ENCODE measurements around the gene MOGAT1. TPM values are rescaled to one million over a fixed set of nuclear protein-coding genes. Genes with fewer than 3 reads are reported as not detected.

Gene MOGAT1
- total RNA-seq, 4 donors from 2014 or later: not detected

DNA sequence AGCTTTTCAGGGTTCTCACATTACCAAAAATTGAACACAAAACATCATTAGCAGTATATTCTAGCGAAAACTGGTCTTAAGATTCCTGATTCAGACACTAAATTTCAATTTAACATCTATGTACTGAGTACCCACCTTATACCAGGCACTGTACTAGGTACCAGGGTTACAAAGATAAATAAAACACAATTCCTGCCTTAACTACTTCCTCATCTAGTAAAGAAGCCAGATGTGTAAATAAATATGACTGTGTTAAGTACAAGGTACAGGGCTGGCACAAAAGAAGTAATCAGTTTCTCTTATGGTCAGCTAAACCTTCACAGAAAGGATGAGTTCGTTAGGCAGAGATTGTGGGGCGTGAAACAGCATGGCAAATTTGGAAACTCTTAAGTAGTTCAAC is 21.7 kb upstream of the MOGAT1 start:
- WGBS: 94% methylated on average over 3 of the region's 3 CpGs
- no peaks in the 10 kb centered on the region for H3K27me3 ChIP-seq
- H3K27ac ChIP-seq: no peak overlapping the region
- no peaks in the 10 kb centered on the region for H3K9me3 ChIP-seq
- H3K4me1 ChIP-seq: peaks cover 34% of the 10 kb centered on the region
- H3K4me3 ChIP-seq: no peak overlapping the region
- no peak for TF ChIP-seq EP300 (IDR thresholded peaks at IDR 0.05)
- TF ChIP-seq POLR2AphosphoS5 (IDR thresholded peaks at IDR 0.05): no peak
- no peak for TF ChIP-seq CTCF (IDR thresholded peaks at IDR 0.05)
- TF ChIP-seq POLR2A (IDR thresholded peaks at IDR 0.05): no peak
- no peak for DNase-seq (ENCODE audit: low spot score in 2 of 2)
- peaks cover 20% of the 10 kb centered on the region for H3K36me3 ChIP-seq

DNA sequence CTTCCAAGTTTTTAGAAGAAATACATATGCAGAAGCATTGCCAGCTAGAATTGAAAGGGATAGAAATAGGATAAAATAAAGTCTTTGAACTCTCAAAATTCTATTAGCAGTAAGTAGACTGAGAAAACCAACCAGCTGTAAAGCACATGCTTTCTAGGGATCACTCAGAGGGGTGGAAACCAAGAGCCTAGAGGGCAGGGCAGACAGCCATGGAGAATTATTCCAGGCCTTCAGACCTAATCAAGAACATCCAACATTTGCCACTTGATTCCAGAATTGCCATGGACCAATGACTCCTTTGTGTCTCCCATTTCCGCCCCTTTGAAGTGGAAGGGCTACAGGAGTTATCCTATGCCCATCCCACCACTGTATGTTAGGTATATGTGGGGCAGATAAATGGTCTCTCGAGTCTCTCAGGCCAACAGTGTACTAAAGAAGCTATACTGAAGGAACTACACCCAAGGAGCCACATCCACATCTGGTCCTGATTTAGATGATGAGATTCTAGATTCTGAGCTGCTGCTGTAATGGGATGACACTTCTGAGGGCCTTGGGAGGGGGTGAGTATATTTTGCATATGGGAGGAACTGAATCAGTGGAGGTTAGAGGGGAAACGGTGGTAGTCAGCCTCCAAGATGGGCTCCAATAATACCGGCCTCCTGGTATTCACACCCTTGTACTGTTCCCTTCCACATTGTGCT is 19.6 kb upstream of the MOGAT1 start:
- 61% methylated on average over 4 of the region's 4 CpGs for WGBS

GRCh38 chr2:222652491-222653255 is 18.8 kb upstream of the MOGAT1 start:
- Histone ChIP-seq H3K4me1 (peaks cover 48% of the 10 kb centered on the region), H3K4me3 (no peak overlapping the region), H3K27me3 (no peaks in the 10 kb centered on the region), H3K36me3 (peaks cover 8% of the 10 kb centered on the region), H3K9me3 (no peaks in the 10 kb centered on the region), H3K27ac (no peak overlapping the region)
- no peak for TF ChIP-seq POLR2AphosphoS5 (IDR thresholded peaks at IDR 0.05)
- TF ChIP-seq POLR2A (IDR thresholded peaks at IDR 0.05): no peak
- TF ChIP-seq CTCF (IDR thresholded peaks at IDR 0.05): no peak
- TF ChIP-seq EP300 (IDR thresholded peaks at IDR 0.05): no peak
- 36% methylated on average over 8 of the region's 8 CpGs for WGBS
- DNase-seq (ENCODE audit: low spot score in 2 of 2): no peak

More for the DNA sequence above, 19.6 kb upstream of the MOGAT1 start:
- Histone ChIP-seq H3K4me3 (no peak overlapping the region), H3K9me3 (no peaks in the 10 kb centered on the region), H3K4me1 (peaks cover 46% of the 10 kb centered on the region), H3K27me3 (no peaks in the 10 kb centered on the region), H3K36me3 (peaks cover 16% of the 10 kb centered on the region), H3K27ac (no peak overlapping the region)
- TF ChIP-seq POLR2A (IDR thresholded peaks at IDR 0.05) (no peak), CTCF (IDR thresholded peaks at IDR 0.05) (no peak), EP300 (IDR thresholded peaks at IDR 0.05) (no peak), POLR2AphosphoS5 (IDR thresholded peaks at IDR 0.05) (no peak)
- DNase-seq (ENCODE audit: low spot score in 2 of 2): no peak

- H3K9me3 ChIP-seq: no peaks in the 10 kb centered on the region
- H3K27ac ChIP-seq: no peak overlapping the region
- H3K4me1 ChIP-seq: peaks cover 48% of the 10 kb centered on the region
- H3K27me3 ChIP-seq: no peaks in the 10 kb centered on the region
- TF ChIP-seq EP300 (IDR thresholded peaks at IDR 0.05): no peak
- TF ChIP-seq CTCF (IDR thresholded peaks at IDR 0.05): no peak
- TF ChIP-seq POLR2AphosphoS5 (IDR thresholded peaks at IDR 0.05): no peak
- no peak for TF ChIP-seq POLR2A (IDR thresholded peaks at IDR 0.05)
- H3K36me3 ChIP-seq: peaks cover 2% of the 10 kb centered on the region
- H3K4me3 ChIP-seq: no peak overlapping the region
- no peak for DNase-seq (ENCODE audit: low spot score in 2 of 2)
Observed at GRCh38 chr2:222653280-222653679, 18.2 kb upstream of the MOGAT1 start.

GRCh38 chr2:222655787-222656525 is 15.5 kb upstream of the MOGAT1 start, which contains the start of gene FARSB:
Gene FARSB, minus strand, starts transcription at chr2:222656092. Its CDS starts 19 bp downstream, at chr2:222656073.
- peaks cover 45% of the 10 kb centered on the region for H3K4me1 ChIP-seq
- DNase-seq (ENCODE audit: low spot score in 2 of 2): peak; percentile 94 to 95
- H3K4me3 ChIP-seq: peak within 1 kb of the TSS; percentile 86
- H3K27me3 ChIP-seq: no peaks in the 10 kb centered on the region
- no peaks in the 10 kb centered on the region for H3K9me3 ChIP-seq
- TF ChIP-seq CTCF (IDR thresholded peaks at IDR 0.05): no peak
- peak in 2 of 3 donors; percentile 40 to 65 for TF ChIP-seq POLR2AphosphoS5 (IDR thresholded peaks at IDR 0.05)
- peak within 1 kb of the TSS; percentile 95 for H3K27ac ChIP-seq
- no peaks in the 10 kb centered on the region for H3K36me3 ChIP-seq
- under 1% methylated on average over 19 of the region's 45 CpGs for WGBS
